ENCODE results near the gene FOXO6. TPM values are rescaled to one million over a fixed set of nuclear protein-coding genes. Genes with fewer than 3 reads are reported as not detected.

The FOXO6 gene
- total and polyA plus RNA-seq, 9 of the 15 experiments (the other 6 are each of a cell fraction or from before 2014, with no cell fraction given) = 0.04 to 0.31 (median 0.12) TPM; not detected in 5

- Histone ChIP-seq H3K9me3 (replicated peaks; ENCODE audit: control insufficient read depth, insufficient read depth, low read depth, low read length) (peaks cover 3% of the 10 kb centered on the region; the same call in 1 of the 2 replicates), H3K4me1 (replicated peaks in 1 of 2; ENCODE audit: control insufficient read depth in 2 of 2, insufficient read depth in 2 of 2, low read length in 2 of 2) (peaks cover 0 to 12% of the 10 kb centered on the region in 2 experiments; a peak in 1 of 5 replicates), H3K4me3 (no peak overlapping the region), H2AFZ (ENCODE audit: low read depth, low read length) (no peak overlapping the region), H3K27me3 (ENCODE audit: control insufficient read depth in 2 of 2, insufficient read depth in 2 of 2, low read length in 2 of 2) (peaks cover 23 to 55% of the 10 kb centered on the region in 2 experiments), H3K9ac (ENCODE audit: insufficient read depth in 1 of 2, low read depth in 2 of 2, low read length in 2 of 2) (no peak overlapping the region), H3K36me3 (ENCODE audit: control insufficient read depth, insufficient read depth, low read length) (no peaks in the 10 kb centered on the region), H3K4me2 (ENCODE audit: insufficient read depth, low read length) (no peak overlapping the region), H3K27ac (ENCODE audit: extremely low read depth, low read depth, low read length) (no peak overlapping the region), H4K20me1 (replicated peaks; ENCODE audit: control insufficient read depth, insufficient read depth, low read length) (peaks cover 8% of the 10 kb centered on the region), H3K9me1 (ENCODE audit: control insufficient read depth, insufficient read depth, low read length) (peaks cover 2% of the 10 kb centered on the region), H3K79me2 (ENCODE audit: control insufficient read depth, insufficient read depth, low read length) (no peaks in the 10 kb centered on the region)
- CTCF ChIA-PET (ENCODE audit: low intra/inter-chr PET ratio) = no interaction called here
- in situ Hi-C loops (cut with MboI) = no loop called here
- TF ChIP-seq CREBBP (IDR thresholded peaks at IDR 0.05; ENCODE audit: low read depth, low read length) (no peak), HOMEZ (CRISPR knock-in tag; IDR thresholded peaks at IDR 0.05) (no peak), NFATC3 (IDR thresholded peaks at IDR 0.05) (no peak), NFIC (IDR thresholded peaks at IDR 0.05) (no peak), KDM1A (IDR thresholded peaks at IDR 0.05) (peak in 1 of 2 experiments; percentile 94; a peak in 2 of 4 replicates), MXI1 (IDR thresholded peaks at IDR 0.05; ENCODE audit: low read depth, low read length) (no peak), YBX1 (IDR thresholded peaks at IDR 0.05) (no peak), ARID2 (IDR thresholded peaks at IDR 0.05) (peak; percentile 52; the same call in 1 of the 2 replicates), GTF2A2 (tag; IDR thresholded peaks at IDR 0.05) (no peak), TSC22D4 (tag; IDR thresholded peaks at IDR 0.05) (peak; percentile 3; the same call in 1 of the 2 replicates), ZBTB17 (CRISPR knock-in tag; IDR thresholded peaks at IDR 0.05) (no peak), POLR3G (IDR thresholded peaks at IDR 0.05; ENCODE audit: extremely low read depth, insufficient read length, insufficient replicate concordance) (no peak), ZNF589 (CRISPR knock-in tag; IDR thresholded peaks at IDR 0.05; ENCODE audit: low read depth) (no peak), MCM5 (IDR thresholded peaks at IDR 0.05; ENCODE audit: low read depth) (no peak), RUNX1 (IDR thresholded peaks at IDR 0.05; ENCODE audit: low read depth) (no peak), HNRNPK (IDR thresholded peaks at IDR 0.05; ENCODE audit: low read depth, low read length, poor library complexity, severe bottlenecking) (no peak), SMARCB1 (IDR thresholded peaks at IDR 0.05; ENCODE audit: insufficient read length, low read depth) (no peak), MTA1 (IDR thresholded peaks at IDR 0.05; ENCODE audit: borderline replicate concordance) (no peak), GATAD2A (IDR thresholded peaks at IDR 0.05) (no peak), MEF2A (IDR thresholded peaks at IDR 0.05; ENCODE audit: control insufficient read depth, low read depth, low read length) (no peak), MXD1 (CRISPR knock-in tag; IDR thresholded peaks at IDR 0.05; ENCODE audit: borderline replicate concordance, poor library complexity, severe bottlenecking) (no peak)
- no TSS peak for BruUV-seq (replicated peaks)
- DNase-seq (ENCODE audit: extremely low read depth in 1 of 4, low spot score in 3 of 4) (no peak), FAIRE-seq (no peak), ATAC-seq (no peak)
- WGBS (ENCODE audit: insufficient coverage, low coverage, missing lambda C conversion rate) = 3% methylated on average over 2 of the region's 2 CpGs
- intact Hi-C loops (cut with micrococcal nuclease) = loop anchor here (10.0 kb wide), 1 partner anchor 391 kb away; no protein-coding TSS in a partner anchor
- POLR2A ChIA-PET = interaction anchor here (1.7 kb wide), 1 partner anchor 149 kb away, joined by 6 read pairs; no protein-coding TSS in a partner anchor
Observed at GRCh38 chr1:41425369-41425768, 64.1 kb downstream of the FOXO6 start.

Measured in K562 (cell line).